HCT116 (cell line): ENCODE measurements around the gene USP12.

ENCODE experiments used
- CTCF ChIP-seq, 3 experiments: fragments of 200-600 bp in 1 of 3; sonication (generic) in 1 of 3; IDR thresholded peaks in 2 of 3; conservative IDR thresholded peaks in 1 of 3; 2 replicates each; pipeline ENCODE4 v1.5.1; 2012 to 2017; ENCODE audit warnings: low read depth in 2 of 3, low read length in 2 of 3, antibody characterized with exemption in 1 of 3, borderline replicate concordance in 1 of 3, control low read depth in 1 of 3, mild to moderate bottlenecking in 1 of 3, mixed read lengths in 1 of 3, mixed run types in 1 of 3, moderate library complexity in 1 of 3; ENCODE audit not compliant: insufficient read depth in 1 of 3
- REST ChIP-seq: IDR thresholded peaks from 2 replicates; pipeline ENCODE4 v1.6.1; 2012; ENCODE audit warnings: low read depth

- TF ChIP-seq CTCF (IDR thresholded peaks at IDR 0.05 in 2 of 3, conservative IDR thresholded peaks at IDR 0.05 in 1 of 3; ENCODE audit: borderline replicate concordance in 1 of 3, insufficient read depth in 1 of 3, low read depth in 2 of 3, low read length in 2 of 3) (no peak), REST (no peak)
Measured at GRCh38 chr13:27043013-27043412, 128.6 kb downstream of the USP12 start.
